Breast epithelium (tissue), 4 donors: ENCODE measurements around the gene SPRED2. TPM values are rescaled to one million over a fixed set of nuclear protein-coding genes. Genes with fewer than 3 reads are reported as not detected.
"Not testable (repeated sequence)": the region's sequence is repeated elsewhere in the genome, so short reads cannot be mapped to it uniquely, and the experiment has no call there.

Source experiments
- DNase-seq, 2 donors: peaks; one replicate each; pipeline ENCODE4 v3.0.0-alpha.2; 2019; ENCODE audit warnings: low spot score in 2 of 2
- H3K27ac ChIP-seq, 2 donors: fragments of 200-600 bp; sonication (generic) in 1 of 2; one replicate each; pipeline ENCODE4 v1.5.1; 2016 to 2019; ENCODE audit warnings: mild to moderate bottlenecking in 1 of 2
- H3K27me3 ChIP-seq, 2 donors: fragments of 200-600 bp; sonication (generic) in 1 of 2; one replicate each; pipeline versions ENCODE4 v1.5.1 to v1.6.0; 2017 to 2019; ENCODE audit warnings: control low read depth in 1 of 2, mild to moderate bottlenecking in 1 of 2
- H3K36me3 ChIP-seq: fragments of 200-600 bp; one replicate; pipeline ENCODE4 v1.5.1; 2019
- H3K4me1 ChIP-seq, 2 donors: fragments of 200-600 bp; sonication (generic); one replicate each; pipeline ENCODE4 v1.5.1; 2016 to 2019; ENCODE audit warnings: control low read depth in 1 of 2
- H3K4me3 ChIP-seq, 3 donors: fragments of 200-600 bp; sonication (generic); 1 replicate in 2 of 3; 2 replicates in 1 of 3; pipeline ENCODE4 v1.5.1; 2016 to 2019; ENCODE audit warnings: mild to moderate bottlenecking in 3 of 3, moderate library complexity in 2 of 3
- H3K9me3 ChIP-seq, 2 donors: fragments of 200-600 bp; sonication (generic) in 1 of 2; one replicate each; pipeline ENCODE4 v1.5.1; 2016 to 2019; ENCODE audit warnings: control low read depth in 1 of 2
- CTCF ChIP-seq, 3 donors: fragments of 450-650 bp; IDR thresholded peaks; one replicate each; pipeline ENCODE4 v1.5.1; 2016 to 2017; ENCODE audit warnings: antibody characterized with exemption in 3 of 3, mild to moderate bottlenecking in 3 of 3, moderate library complexity in 3 of 3
- POLR2A ChIP-seq: fragments of 450-650 bp; IDR thresholded peaks from one replicate; pipeline ENCODE4 v1.6.1; 2016; ENCODE audit warnings: antibody characterized with exemption, mild to moderate bottlenecking, moderate library complexity
- POLR2AphosphoS5 ChIP-seq, 3 donors: sonication (generic); formaldehyde crosslinking; IDR thresholded peaks; one replicate each; pipeline ENCODE4 v1.6.1; 2017; ENCODE audit warnings: antibody characterized with exemption in 3 of 3
- intact Hi-C: fragments of 100-400 bp; cut with DNase I; formaldehyde crosslinking; loops from one replicate; pipeline ENCODE4 v1.15.1; 2023; ENCODE audit warnings: low total_unique reads
- total RNA-seq, 3 donors: library from RNA; depleted of rRNA; stranded (reverse); fragments of >200 nt; gene quantifications; one replicate each; pipeline ENCODE4 v1.1.0, GENCODE V29; 2016

Gene SPRED2
- total RNA-seq, 3 donors from 2014 or later, result 14.6 to 25.2 (median 25.2) TPM

GRCh38 chr2:65320946-65321345 lies 111.5 kb downstream of the SPRED2 start:
- Histone ChIP-seq H3K4me1 (no peaks in the 10 kb centered on the region), H3K27ac (peak overlapping the region in 1 of 2 donors; percentile 61), H3K9me3 (no peaks in the 10 kb centered on the region), H3K36me3 (no peaks in the 10 kb centered on the region), H3K27me3 (no peaks in the 10 kb centered on the region), H3K4me3 (no peak overlapping the region)
- TF ChIP-seq POLR2AphosphoS5 (IDR thresholded peaks at IDR 0.05), result no peak
- no peak for TF ChIP-seq CTCF (IDR thresholded peaks at IDR 0.05)
- TF ChIP-seq POLR2A, result no peak
- intact Hi-C loops, result no loop called here
- no peak for DNase-seq

DNA sequence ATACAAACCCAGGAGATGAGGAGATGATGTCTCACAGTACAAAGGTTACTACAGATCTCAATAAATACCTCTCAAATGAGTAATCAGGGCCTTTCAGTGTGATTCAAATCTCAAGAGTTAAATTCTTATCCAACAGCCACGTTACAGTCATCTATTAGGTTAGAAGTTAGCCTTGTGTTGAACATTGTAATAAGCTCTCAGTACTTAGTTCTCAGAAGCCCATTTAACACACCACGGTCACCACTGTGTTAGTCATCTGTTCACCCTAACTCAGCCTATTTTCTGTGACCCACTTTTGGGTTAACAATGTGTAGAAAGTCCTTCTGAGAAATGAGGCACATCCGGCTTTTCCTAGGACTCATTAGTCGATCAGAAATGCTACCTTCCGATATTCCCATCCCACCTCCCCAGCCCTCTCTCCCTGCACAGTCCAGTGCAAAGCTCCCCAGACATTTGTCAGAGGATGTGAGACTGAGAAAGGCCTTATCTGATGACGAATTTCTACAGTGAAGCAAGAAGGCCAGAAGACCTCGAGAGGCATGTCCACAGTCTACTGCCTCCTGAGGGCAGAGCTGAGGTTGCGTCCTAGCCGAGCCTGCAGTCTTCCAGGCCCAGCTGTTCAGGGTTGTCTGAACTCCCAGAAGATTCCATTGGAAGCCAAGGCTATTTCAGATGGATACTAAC lies 112.2 kb downstream of the SPRED2 start:
- TF ChIP-seq CTCF (IDR thresholded peaks at IDR 0.05), result no peak
- peak in 1 of 3 donors; percentile 28 for TF ChIP-seq POLR2AphosphoS5 (IDR thresholded peaks at IDR 0.05)
- H3K9me3 ChIP-seq, result no peaks in the 10 kb centered on the region
- intact Hi-C loops, result no loop called here
- H3K27me3 ChIP-seq, result no peaks in the 10 kb centered on the region
- H3K27ac ChIP-seq, result peak overlapping the region; percentile 61 to 84
- no peaks in the 10 kb centered on the region for H3K4me1 ChIP-seq
- H3K4me3 ChIP-seq, result no peak overlapping the region
- no peaks in the 10 kb centered on the region for H3K36me3 ChIP-seq
- DNase-seq, result no peak

DNA sequence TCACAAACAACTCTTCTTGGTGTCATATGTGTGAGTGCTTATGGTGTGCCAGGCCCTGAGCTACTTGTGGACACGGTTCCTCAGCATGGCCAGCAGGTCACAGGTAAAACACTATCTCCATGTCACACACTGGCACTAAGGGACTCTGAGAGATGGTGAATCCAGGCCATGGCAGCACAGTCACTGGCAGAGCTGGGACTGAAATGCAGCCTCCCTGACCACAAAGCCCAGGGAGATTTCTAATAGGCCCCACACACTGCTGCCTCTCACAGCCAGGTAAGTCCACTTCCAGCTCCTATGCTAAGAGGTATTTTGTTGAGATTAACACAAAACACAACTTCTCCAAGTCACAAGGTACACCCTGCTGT lies 112.7 kb downstream of the SPRED2 start:
- Histone ChIP-seq H3K9me3 (no peaks in the 10 kb centered on the region), H3K4me1 (no peaks in the 10 kb centered on the region), H3K36me3 (no peaks in the 10 kb centered on the region), H3K27ac (peak overlapping the region; percentile 61 to 84), H3K27me3 (no peaks in the 10 kb centered on the region), H3K4me3 (no peak overlapping the region)
- no peak for TF ChIP-seq POLR2A
- TF ChIP-seq POLR2AphosphoS5 (IDR thresholded peaks at IDR 0.05), result no peak
- TF ChIP-seq CTCF (IDR thresholded peaks at IDR 0.05), result no peak
- intact Hi-C loops, result no loop called here
- no peak for DNase-seq

GRCh38 chr2:65319072-65319673 lies 113.2 kb downstream of the SPRED2 start:
- no peaks in the 10 kb centered on the region for H3K36me3 ChIP-seq
- no peak overlapping the region for H3K4me3 ChIP-seq
- peak overlapping the region; percentile 61 to 84 for H3K27ac ChIP-seq
- no peak for DNase-seq
- H3K9me3 ChIP-seq, result no peaks in the 10 kb centered on the region
- TF ChIP-seq POLR2AphosphoS5 (IDR thresholded peaks at IDR 0.05), result no peak
- no peak for TF ChIP-seq POLR2A
- TF ChIP-seq CTCF (IDR thresholded peaks at IDR 0.05), result no peak
- no peaks in the 10 kb centered on the region for H3K4me1 ChIP-seq
- intact Hi-C loops, result no loop called here
- H3K27me3 ChIP-seq, result no peaks in the 10 kb centered on the region

DNA sequence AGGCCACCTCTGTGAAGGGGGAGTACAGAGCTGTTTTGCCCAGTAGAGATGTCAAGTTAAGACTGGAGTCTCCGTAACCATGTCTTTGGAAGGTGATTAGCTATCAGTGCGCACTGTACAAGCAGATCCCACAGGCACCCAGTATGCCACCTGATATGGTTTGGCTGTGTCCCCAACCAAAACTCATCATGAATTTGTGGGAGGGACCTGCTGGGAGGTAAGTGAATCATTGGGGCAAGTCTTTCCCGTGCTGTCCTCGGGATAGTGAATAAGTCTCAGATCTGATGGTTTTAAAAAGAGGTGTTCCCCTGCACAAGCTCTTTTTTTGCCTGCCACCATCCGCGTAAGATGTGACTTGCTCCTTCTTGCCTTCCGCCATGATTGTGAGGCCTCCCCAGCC lies 114.6 kb downstream of the SPRED2 start:
- no peak overlapping the region for H3K4me3 ChIP-seq
- intact Hi-C loops, result no loop called here
- no peak for DNase-seq
- H3K9me3 ChIP-seq, result no peaks in the 10 kb centered on the region
- TF ChIP-seq POLR2AphosphoS5 (IDR thresholded peaks at IDR 0.05) (no peak), CTCF (IDR thresholded peaks at IDR 0.05) (no peak), POLR2A (no peak)
- H3K36me3 ChIP-seq, result peaks cover 4% of the 10 kb centered on the region
- H3K4me1 ChIP-seq, result no peaks in the 10 kb centered on the region
- peak overlapping the region; percentile 87 to 92 for H3K27ac ChIP-seq
- H3K27me3 ChIP-seq, result no peaks in the 10 kb centered on the region

GRCh38 chr2:65317351-65317750 lies 115.0 kb downstream of the SPRED2 start:
- H3K36me3 ChIP-seq, H3K9me3 ChIP-seq, H3K4me3 ChIP-seq, H3K4me1 ChIP-seq, H3K27me3 ChIP-seq, intact Hi-C loops, DNase-seq: not testable (repeated sequence)
- H3K27ac ChIP-seq, result peak overlapping the region; percentile 87 to 92
